Thyroid gland (tissue), 4 donors: Measurements from ENCODE around the gene KRT23. TPM values are rescaled to one million over a fixed set of nuclear protein-coding genes. Genes with fewer than 3 reads are reported as not detected.

Experiments used
- DNase-seq, 2 donors: peaks; one replicate each; pipeline ENCODE4 v3.0.0-alpha.2; 2019
- H3K27ac ChIP-seq, 3 donors: fragments of 200-600 bp; sonication (generic); 1 replicate in 2 of 3; 2 replicates in 1 of 3; pipeline ENCODE4 v1.5.1; 2016 to 2019; ENCODE audit warnings: mild to moderate bottlenecking in 1 of 3, moderate library complexity in 1 of 3
- H3K27me3 ChIP-seq: fragments of 200-600 bp; sonication (generic); one replicate; pipeline ENCODE4 v1.5.1; 2019
- H3K36me3 ChIP-seq, 2 donors: fragments of 200-600 bp; sonication (generic); one replicate each; pipeline ENCODE4 v1.5.1; 2016 to 2019
- H3K4me1 ChIP-seq, 2 donors: fragments of 200-600 bp; sonication (generic); one replicate each; pipeline ENCODE4 v1.5.1; 2017 to 2019
- H3K4me3 ChIP-seq, 3 donors: fragments of 200-600 bp; sonication (generic); replicated peaks in 1 of 3; 1 replicate in 2 of 3; 2 replicates in 1 of 3; pipeline ENCODE4 v1.5.1; 2016; ENCODE audit warnings: mild to moderate bottlenecking in 1 of 3
- H3K9me3 ChIP-seq: fragments of 200-600 bp; sonication (generic); one replicate; pipeline ENCODE4 v1.5.1; 2017
- POLR2A ChIP-seq, 2 donors: fragments of 450-650 bp; IDR thresholded peaks; one replicate each; pipeline ENCODE4 v1.6.1; 2017; ENCODE audit warnings: antibody characterized with exemption in 2 of 2, mild to moderate bottlenecking in 2 of 2, moderate library complexity in 1 of 2
- WGBS, 2 donors: methylation state at CpG; one replicate each; pipeline ENCODE4 v1.1.5; 2017; 5-methylcytosine and 5-hydroxymethylcytosine counted together
- intact Hi-C: fragments of 100-400 bp; cut with DNase I; formaldehyde crosslinking; loops from one replicate; pipeline ENCODE4 v1.15.1; 2023
- total RNA-seq, 4 donors: library from RNA; depleted of rRNA; stranded (reverse); fragments of >200 nt; gene quantifications; one replicate each; pipeline ENCODE4 v1.2.3, GENCODE V29; 2016
- TF ChIP-seq, protein P1 (sequence below), 6 experiments: fragments of 200-600 bp in 3 of 6; fragments of 450-650 bp in 3 of 6; sonication (generic) in 3 of 6; IDR thresholded peaks; one replicate each; pipeline ENCODE4 v1.5.1; 2016 to 2019; ENCODE audit warnings: antibody characterized with exemption in 6 of 6, mild to moderate bottlenecking in 2 of 6, inconsistent platforms in 1 of 6, moderate library complexity in 1 of 6

Gene KRT23
- total RNA-seq, 4 donors from 2014 or later, result 4.6 TPM; not detected in 3

DNA sequence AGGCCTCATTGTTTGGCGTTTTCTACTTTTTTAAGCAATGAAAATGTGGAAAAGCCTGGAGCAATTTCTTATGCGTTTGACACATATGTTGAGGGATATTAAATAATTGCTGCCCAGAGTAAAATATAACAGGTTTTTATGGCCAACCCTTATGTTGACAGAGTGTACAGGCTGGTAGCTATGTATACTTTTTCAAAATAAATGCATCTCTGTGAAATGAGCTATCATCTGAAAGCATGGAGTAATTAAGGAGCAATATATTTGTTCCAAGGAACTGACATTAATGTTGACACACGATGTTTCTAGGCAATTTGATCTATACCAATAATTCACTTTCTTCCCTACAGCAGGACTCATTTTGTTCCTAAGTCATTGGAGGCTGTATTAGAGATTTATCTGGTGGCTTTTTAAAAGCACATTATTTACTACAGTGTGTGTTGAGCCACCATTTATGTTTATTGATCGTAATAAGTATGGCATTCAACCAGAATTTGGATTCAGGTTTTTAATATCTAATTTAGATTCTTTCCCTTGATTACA lies 40.5 kb downstream of the KRT23 start:
- no peak for DNase-seq
- intact Hi-C loops, result no loop called here
- H3K4me1 ChIP-seq, result no peaks in the 10 kb centered on the region
- H3K36me3 ChIP-seq, result no peaks in the 10 kb centered on the region
- TF ChIP-seq, protein P1, sequence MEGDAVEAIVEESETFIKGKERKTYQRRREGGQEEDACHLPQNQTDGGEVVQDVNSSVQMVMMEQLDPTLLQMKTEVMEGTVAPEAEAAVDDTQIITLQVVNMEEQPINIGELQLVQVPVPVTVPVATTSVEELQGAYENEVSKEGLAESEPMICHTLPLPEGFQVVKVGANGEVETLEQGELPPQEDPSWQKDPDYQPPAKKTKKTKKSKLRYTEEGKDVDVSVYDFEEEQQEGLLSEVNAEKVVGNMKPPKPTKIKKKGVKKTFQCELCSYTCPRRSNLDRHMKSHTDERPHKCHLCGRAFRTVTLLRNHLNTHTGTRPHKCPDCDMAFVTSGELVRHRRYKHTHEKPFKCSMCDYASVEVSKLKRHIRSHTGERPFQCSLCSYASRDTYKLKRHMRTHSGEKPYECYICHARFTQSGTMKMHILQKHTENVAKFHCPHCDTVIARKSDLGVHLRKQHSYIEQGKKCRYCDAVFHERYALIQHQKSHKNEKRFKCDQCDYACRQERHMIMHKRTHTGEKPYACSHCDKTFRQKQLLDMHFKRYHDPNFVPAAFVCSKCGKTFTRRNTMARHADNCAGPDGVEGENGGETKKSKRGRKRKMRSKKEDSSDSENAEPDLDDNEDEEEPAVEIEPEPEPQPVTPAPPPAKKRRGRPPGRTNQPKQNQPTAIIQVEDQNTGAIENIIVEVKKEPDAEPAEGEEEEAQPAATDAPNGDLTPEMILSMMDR (IDR thresholded peaks at IDR 0.05), result no peak
- no peak for TF ChIP-seq POLR2A (IDR thresholded peaks at IDR 0.05)
- H3K27ac ChIP-seq, result no peak overlapping the region
- H3K27me3 ChIP-seq, result no peaks in the 10 kb centered on the region
- H3K4me3 ChIP-seq, result no peak overlapping the region
- WGBS, 2 donors, result 89 to 94% methylated on average over 4 of the region's 4 CpGs
- no peaks in the 10 kb centered on the region for H3K9me3 ChIP-seq

DNA sequence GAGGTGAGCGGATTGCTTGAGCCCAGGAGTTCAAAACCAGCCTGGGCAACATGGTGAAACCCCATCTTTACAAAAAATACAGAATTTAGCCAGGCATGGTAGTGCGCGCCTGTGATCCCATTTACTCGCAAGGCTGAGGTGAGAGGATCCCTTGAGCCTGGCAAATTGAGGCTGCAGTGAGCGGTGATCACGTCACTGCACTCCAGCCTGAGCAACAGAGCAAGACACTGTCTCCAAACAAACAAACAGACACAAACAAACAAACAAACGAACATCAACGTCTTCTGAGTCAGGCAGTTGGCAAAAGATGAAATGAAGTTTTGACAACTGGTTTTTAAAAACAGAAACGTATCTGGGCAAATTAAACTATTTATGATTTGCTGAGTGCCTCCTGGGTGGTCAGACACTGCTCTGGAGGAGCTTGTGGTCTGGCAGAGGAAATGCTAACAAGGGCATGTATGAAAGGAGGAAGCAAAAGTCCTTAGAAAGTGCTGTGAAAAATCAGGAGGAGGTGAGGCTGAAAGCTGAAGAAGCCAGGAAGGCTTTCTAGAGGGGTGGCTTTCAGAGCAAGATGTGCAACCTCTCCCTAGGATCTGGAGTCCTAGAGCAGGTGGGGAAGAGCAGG lies 42.2 kb downstream of the KRT23 start:
- Histone ChIP-seq H3K9me3 (no peaks in the 10 kb centered on the region), H3K4me1 (no peaks in the 10 kb centered on the region), H3K27me3 (no peaks in the 10 kb centered on the region), H3K36me3 (no peaks in the 10 kb centered on the region), H3K4me3 (no peak overlapping the region), H3K27ac (no peak overlapping the region)
- TF ChIP-seq, protein P1 (IDR thresholded peaks at IDR 0.05), result no peak
- TF ChIP-seq POLR2A (IDR thresholded peaks at IDR 0.05), result no peak
- intact Hi-C loops, result no loop called here
- WGBS, 2 donors, result 74% methylated on average over 9 of the region's 9 CpGs
- no peak for DNase-seq

DNA sequence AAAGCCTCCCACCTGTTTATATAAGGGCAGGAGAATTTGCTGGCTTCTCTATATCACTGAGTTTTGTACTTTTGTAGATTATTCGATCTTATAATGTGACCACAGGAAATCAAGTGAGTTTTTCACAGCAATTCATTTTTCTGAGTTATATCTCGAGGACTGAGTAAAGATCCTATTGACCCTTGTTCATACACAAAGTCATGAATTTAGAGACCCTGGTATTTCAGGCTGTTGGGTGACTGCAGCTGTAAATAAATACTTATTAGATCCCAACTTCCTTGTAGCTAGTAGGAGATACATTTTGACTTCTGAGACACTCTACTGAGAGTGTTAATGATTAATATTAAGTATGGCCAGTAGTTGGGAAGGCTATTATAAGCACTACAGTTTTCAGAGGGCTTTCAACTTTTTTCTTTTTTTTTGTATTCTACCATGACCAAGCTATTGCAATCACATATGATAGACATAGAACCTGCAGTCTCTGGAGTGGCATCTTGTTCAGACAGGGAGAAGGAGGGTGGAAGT lies 49.2 kb downstream of the KRT23 start:
- no peaks in the 10 kb centered on the region for H3K9me3 ChIP-seq
- WGBS, 2 donors, result 82 to 89% methylated on average over 2 of the region's 2 CpGs
- H3K36me3 ChIP-seq, result no peaks in the 10 kb centered on the region
- H3K4me3 ChIP-seq, result no peak overlapping the region
- no peak for DNase-seq
- no peak for TF ChIP-seq POLR2A (IDR thresholded peaks at IDR 0.05)
- TF ChIP-seq, protein P1 (IDR thresholded peaks at IDR 0.05), result no peak
- intact Hi-C loops, result no loop called here
- H3K27ac ChIP-seq, result no peak overlapping the region
- H3K4me1 ChIP-seq, result no peaks in the 10 kb centered on the region
- H3K27me3 ChIP-seq, result no peaks in the 10 kb centered on the region

DNA sequence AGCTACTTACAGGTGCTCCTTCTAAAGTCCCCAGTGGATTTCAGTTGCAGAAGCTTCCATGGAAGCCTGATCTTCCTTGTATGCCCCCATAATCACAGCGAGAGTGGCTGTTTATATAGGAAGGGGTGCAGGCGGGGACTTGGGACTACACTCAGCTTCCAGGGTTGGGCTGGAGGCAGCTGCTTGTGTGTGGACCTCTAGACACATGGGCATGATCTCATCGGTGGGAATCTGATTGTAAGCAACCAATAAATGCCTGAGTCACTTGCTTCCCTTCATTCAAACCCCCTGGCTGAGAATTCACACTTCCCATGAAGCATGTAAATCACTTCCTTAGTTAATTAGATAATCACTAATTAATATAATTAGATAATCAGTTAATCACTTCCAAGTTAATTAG lies 51.4 kb downstream of the KRT23 start:
- Histone ChIP-seq H3K4me1 (no peaks in the 10 kb centered on the region), H3K27ac (no peak overlapping the region), H3K4me3 (no peak overlapping the region), H3K27me3 (no peaks in the 10 kb centered on the region), H3K9me3 (no peaks in the 10 kb centered on the region), H3K36me3 (no peaks in the 10 kb centered on the region)
- TF ChIP-seq, protein P1 (IDR thresholded peaks at IDR 0.05), result no peak
- TF ChIP-seq POLR2A (IDR thresholded peaks at IDR 0.05), result no peak
- 47 to 57% methylated on average over 3 of the region's 3 CpGs for WGBS, 2 donors
- DNase-seq, result no peak
- intact Hi-C loops, result no loop called here

DNA sequence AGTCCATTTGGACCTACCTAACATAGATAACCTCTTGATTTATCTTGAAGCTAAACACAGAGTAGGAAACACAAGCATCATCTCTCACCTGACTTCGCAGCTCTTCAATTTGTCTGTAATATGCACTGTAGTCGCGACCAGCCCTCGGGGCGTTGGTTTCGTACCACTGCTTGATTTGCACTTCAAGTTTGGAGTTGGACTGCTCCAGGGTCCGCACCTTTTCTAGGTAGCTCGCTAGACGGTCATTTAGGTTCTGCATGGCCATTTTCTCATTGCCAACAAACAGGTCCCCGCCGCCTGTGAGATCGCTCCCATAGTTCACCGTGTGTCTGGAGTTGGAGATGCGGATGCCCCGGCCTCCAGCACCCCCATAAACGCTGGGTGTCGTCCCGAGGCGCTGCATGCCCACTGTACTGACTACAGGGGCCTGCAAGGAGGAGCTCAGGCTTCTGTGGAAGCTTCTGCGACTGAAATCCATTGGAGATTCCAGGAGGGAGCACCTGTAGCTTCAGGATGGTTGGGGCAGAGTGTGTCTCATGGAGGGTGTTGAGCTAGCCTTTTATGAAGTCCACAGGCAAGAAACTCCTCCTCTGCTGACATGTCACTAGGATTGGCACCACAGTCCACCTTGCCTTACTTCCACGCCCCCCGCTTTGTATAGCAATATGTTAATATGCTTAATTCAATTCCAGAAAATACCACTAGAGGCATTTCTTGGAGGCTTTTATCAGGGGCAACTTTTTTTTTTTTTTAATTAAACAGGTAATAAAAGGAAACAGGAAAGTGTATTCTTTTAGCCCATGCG lies 52.5 kb downstream of the KRT23 start, which contains the start of gene KRT20:
Gene KRT20 (minus strand): TSS at position 535 of the 805 bp plus-strand sequence. CDS start 57 bp downstream, at position 478.
- no peak within 1 kb of the TSS for H3K4me3 ChIP-seq
- no peak within 1 kb of the TSS for H3K27ac ChIP-seq
- no peaks in the 10 kb centered on the region for H3K4me1 ChIP-seq
- TF ChIP-seq, protein P1 (IDR thresholded peaks at IDR 0.05), result no peak
- TF ChIP-seq POLR2A (IDR thresholded peaks at IDR 0.05), result no peak
- no peaks in the 10 kb centered on the region for H3K36me3 ChIP-seq
- H3K27me3 ChIP-seq, result no peaks in the 10 kb centered on the region
- 90 to 91% methylated on average over 15 to 22 of the region's 23 CpGs for WGBS, 2 donors
- intact Hi-C loops, result no loop called here
- H3K9me3 ChIP-seq, result no peaks in the 10 kb centered on the region
- no peak for DNase-seq
